Coronary artery (tissue), 2 donors: Measurements from ENCODE around the gene SRSF9.
"Not testable (repeated sequence)": the region's sequence is repeated elsewhere in the genome, so short reads cannot be mapped to it uniquely, and the experiment has no call there.

ENCODE experiments used
- DNase-seq: peaks from one replicate; pipeline ENCODE4 v3.0.0-alpha.2; 2017; ENCODE audit warnings: low spot score
- H3K27ac ChIP-seq, 2 donors: fragments of 200-600 bp; sonication (generic); one replicate each; pipeline ENCODE4 v1.5.1; 2016 to 2019
- H3K4me3 ChIP-seq: fragments of 200-600 bp; sonication (generic); 2 replicates; pipeline ENCODE4 v1.5.1; 2016; ENCODE audit warnings: mild to moderate bottlenecking, moderate library complexity
- TF ChIP-seq, protein P1 (sequence below): fragments of 200-600 bp; sonication (generic); IDR thresholded peaks from one replicate; pipeline ENCODE4 v1.5.1; 2019; ENCODE audit warnings: antibody characterized with exemption

SRSF9 gene

DNA sequence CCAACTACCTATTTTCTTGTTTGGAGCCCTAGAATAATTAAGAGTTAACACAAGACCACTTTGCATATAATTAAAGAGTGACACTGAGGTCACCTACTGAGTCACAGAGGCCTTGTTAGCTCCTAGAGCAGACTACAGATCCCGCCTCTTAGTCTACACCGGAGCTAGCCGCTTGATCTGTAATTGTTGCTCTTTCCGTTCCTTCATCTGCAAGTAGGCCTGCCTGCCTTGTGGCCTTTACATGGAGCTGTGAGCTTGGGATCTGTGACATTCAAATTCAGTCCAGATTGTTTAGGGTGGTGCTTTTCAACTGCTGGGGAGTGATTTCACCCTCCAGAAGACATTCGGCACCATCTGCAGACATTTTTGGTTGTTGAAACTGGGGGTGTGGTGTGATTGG lies 20.8 kb upstream of the SRSF9 start:
- no peak for DNase-seq
- H3K4me3 ChIP-seq, result no peak overlapping the region
- TF ChIP-seq, protein P1, sequence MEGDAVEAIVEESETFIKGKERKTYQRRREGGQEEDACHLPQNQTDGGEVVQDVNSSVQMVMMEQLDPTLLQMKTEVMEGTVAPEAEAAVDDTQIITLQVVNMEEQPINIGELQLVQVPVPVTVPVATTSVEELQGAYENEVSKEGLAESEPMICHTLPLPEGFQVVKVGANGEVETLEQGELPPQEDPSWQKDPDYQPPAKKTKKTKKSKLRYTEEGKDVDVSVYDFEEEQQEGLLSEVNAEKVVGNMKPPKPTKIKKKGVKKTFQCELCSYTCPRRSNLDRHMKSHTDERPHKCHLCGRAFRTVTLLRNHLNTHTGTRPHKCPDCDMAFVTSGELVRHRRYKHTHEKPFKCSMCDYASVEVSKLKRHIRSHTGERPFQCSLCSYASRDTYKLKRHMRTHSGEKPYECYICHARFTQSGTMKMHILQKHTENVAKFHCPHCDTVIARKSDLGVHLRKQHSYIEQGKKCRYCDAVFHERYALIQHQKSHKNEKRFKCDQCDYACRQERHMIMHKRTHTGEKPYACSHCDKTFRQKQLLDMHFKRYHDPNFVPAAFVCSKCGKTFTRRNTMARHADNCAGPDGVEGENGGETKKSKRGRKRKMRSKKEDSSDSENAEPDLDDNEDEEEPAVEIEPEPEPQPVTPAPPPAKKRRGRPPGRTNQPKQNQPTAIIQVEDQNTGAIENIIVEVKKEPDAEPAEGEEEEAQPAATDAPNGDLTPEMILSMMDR, result no peak
- H3K27ac ChIP-seq, result no peak overlapping the region

DNA sequence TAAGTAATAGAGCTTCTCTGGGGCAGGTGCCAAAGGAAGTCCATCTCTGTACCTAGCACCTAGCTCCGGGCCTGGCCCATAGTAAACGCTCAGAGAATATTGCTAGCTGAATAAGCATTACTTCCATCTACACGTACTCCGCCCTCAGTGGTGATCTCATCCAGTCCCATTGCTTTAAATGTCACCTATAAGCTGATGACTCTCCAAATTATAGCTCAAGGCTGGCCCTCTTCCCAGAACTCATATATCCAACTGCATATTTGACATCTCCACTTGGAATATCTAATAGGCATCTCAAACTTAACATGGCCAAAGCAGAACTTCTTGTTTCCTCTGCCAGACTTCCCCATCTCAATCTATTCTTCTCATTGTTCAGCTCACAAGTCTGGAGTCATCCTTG lies 19.5 kb upstream of the SRSF9 start:
- TF ChIP-seq, protein P1, result no peak
- Histone ChIP-seq H3K4me3 (no peak overlapping the region), H3K27ac (no peak overlapping the region)
- DNase-seq, result no peak

DNA sequence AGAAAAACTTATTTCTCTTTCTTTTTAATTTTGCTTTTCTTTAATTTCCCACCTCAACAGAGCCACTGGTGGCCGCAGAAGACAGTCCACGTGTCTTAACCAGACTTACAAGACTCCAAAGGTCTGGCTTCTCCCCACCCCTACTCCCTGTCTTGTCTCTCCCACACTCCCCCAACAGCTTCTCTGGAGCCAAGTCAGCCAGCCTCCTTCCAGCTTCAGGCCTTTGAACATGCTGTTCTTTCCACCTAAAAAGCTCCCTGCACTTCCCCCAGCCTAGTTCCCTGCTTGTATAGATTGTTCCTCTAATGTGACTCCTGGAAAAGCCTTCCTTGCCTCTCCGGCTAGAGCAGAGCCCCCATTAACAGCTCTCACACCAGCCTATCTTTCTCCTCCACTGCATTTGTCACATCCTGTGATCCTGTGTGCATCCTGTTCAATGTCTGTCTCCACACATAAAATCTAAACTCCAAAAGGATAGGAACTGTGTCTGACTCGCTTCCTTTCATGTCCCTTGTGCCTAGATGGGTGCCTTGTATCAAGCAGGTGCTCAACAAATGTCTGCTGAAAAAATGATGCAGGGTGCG lies 18.6 kb upstream of the SRSF9 start:
- H3K4me3 ChIP-seq, result no peak overlapping the region
- TF ChIP-seq, protein P1, result no peak
- no peak for DNase-seq
- no peak overlapping the region for H3K27ac ChIP-seq

DNA sequence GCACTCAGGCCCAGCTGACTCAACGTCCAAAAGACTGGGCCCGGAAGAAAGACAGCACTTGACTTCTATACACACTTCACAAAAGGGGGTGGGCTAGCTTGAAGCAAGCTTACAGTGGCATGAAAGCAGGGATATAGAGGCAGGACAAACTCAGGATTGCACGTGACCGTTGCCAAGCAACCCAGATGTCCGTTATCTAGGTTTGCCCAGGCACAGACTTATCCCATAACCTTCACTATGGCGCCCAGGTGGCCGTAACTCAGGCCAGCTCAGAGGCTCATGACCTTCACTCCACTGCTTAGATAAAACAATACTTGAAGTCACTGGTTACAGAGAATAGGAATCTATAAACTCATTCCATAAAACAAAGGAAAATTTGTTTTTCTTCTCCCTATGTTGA lies 18.0 kb upstream of the SRSF9 start:
- H3K4me3 ChIP-seq, H3K27ac ChIP-seq, DNase-seq: not testable (repeated sequence)

DNA sequence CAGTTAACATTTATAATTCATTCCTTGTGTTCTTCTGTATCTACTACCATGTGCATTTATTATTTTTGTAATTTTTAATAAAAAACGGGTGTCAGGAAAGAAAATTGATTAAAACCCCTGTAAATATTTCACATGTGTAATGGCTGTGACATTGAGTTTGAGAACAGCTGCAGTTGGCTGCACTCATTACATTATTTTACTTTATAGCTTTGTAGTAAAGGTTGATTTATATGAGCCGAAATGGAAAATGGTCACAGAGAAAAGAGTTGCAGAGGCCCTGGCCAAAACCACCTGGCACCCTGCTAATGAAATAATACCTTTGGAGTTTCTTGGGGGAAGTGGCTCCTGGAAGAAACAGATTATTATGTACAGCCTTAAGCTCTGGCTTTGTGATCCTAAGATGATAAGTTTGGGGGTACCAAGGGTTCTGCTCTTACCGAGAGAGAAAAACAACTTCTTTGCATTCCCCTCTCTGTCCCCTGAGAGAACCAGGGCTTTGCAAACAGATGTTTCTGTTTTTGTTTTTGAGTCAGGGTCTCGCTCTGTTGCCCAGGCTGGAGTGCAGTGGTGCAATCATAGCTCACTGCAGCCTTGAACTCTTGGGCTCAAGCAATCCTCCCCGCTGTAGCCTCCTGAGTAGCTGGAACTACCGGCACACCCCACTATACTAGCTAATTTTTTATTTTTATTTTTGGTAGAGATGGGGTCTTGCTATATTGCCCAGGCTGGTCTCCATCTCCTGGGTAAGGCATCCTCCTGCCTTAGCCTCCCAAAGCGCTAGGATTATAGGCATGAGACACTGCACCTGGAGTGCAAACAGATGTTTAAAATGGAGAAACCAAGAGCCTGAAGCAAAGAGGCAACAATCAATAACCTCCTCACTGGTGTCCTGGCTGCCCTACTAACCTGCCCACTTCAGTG lies 16.7 kb upstream of the SRSF9 start:
- no peak overlapping the region for H3K27ac ChIP-seq
- DNase-seq, result no peak
- no peak overlapping the region for H3K4me3 ChIP-seq
- TF ChIP-seq, protein P1, result no peak

DNA sequence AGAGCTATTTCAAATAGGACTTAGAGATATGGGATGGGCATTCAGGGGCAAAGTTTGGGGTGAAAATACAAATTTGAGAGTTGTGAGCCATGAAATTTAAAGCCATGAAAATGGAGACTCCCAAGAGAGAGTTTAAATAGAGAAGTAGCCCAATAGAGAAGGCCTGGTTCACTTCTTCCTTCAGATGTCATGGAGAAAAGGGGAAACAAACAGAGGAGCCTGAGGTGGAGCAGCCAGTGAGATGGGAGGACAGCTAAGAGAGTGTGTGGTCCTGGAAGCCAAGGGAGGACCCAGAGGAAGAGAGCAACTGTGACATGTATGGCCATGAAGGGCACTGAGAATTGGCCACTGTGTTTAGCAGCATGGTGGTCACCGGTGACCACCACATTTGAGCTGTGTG lies 14.1 kb upstream of the SRSF9 start:
- Histone ChIP-seq H3K4me3 (no peak overlapping the region), H3K27ac (no peak overlapping the region)
- TF ChIP-seq, protein P1, result no peak
- no peak for DNase-seq

DNA sequence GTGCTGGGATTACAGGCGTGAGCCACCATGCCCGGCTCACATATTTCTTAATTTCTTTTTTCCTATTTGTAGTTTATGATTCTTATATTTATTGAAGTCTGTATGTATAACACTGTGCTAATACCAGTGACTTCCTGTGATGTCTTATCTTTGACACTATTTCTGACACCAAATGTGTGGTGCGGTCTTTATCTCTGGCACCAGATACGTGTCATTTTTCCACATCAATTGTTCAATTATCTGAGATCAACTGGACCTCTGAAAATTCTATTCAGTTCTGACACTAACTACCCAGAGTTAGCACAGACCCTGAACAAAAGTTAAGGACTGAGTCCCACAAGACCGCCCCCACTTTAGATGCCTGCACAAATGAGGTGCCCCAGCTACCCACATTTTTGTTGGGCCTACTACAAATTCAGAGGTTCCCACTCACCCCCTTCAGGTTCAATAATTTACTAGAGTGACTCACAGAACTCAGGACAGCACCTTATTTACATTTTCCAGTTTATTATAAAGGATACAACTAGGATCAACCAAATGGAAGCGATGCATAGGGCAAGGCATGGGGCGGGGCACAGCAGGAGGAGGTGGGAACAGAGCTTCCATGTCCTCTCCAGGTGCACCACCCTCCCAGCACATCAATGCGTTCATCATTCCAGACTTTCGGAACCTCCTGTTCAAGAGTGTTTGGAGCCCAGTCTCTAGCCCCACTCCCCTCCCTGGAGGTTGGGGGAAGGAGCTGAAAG lies 11.6 kb upstream of the SRSF9 start:
- TF ChIP-seq, protein P1, result no peak
- H3K4me3 ChIP-seq, result no peak overlapping the region
- H3K27ac ChIP-seq, result no peak overlapping the region
- no peak for DNase-seq
